AG04449 (cell line): Measurements from ENCODE around the gene ZNF792.

Experiments used
- CTCF ChIA-PET: fragments of 350-600 bp; formaldehyde crosslinking; extraction: SDS; loops from one replicate; lab custom pipeline; 2021; ENCODE audit warnings: antibody characterized with exemption; lab: Yijun Ruan, JAX
- POLR2A ChIA-PET: fragments of 400-600, 350-600 bp; formaldehyde crosslinking; extraction: SDS; loops from one replicate; lab custom pipeline; 2020; ENCODE audit warnings: antibody characterized with exemption, inconsistent platforms; lab: Yijun Ruan, JAX
- DNase-seq: peaks from one replicate; pipeline ENCODE4 v3.0.0-alpha.2; 2010; ENCODE audit warnings: low read depth, low spot score
- H3K4me3 ChIP-seq: 2 replicates; pipeline ENCODE4 v1.5.1; 2011; ENCODE audit warnings: low read depth, mild to moderate bottlenecking, control low read depth, low read length
- TF ChIP-seq, protein P1 (sequence below): IDR thresholded peaks from one replicate; pipeline ENCODE4 v1.5.1; 2011; ENCODE audit warnings: mild to moderate bottlenecking, moderate library complexity, low read length, control low read depth, inconsistent platforms; ENCODE audit not compliant: insufficient read depth; ENCODE audit errors: missing control alignments

ZNF792 gene

DNA sequence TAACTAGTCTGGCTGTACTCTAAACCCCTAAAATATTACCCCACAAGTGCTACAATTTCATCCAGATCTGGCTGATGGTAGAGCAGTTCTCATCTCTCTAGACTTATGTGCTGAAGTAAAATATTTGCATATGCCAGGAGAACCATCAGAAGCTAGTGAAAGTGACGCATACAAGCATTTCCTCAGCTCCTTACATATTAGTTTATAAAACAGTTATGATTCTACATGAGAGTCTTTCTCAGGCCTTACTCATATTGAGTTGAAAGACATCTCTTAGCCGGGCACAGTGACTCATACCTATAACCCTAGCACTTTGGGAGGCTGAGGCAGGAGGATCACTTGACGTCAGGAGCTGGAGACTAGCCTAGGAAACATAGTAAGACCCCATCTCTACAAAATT lies 53.3 kb downstream of the ZNF792 start:
- DNase-seq: no peak
- no peak overlapping the region for H3K4me3 ChIP-seq
- TF ChIP-seq, protein P1, sequence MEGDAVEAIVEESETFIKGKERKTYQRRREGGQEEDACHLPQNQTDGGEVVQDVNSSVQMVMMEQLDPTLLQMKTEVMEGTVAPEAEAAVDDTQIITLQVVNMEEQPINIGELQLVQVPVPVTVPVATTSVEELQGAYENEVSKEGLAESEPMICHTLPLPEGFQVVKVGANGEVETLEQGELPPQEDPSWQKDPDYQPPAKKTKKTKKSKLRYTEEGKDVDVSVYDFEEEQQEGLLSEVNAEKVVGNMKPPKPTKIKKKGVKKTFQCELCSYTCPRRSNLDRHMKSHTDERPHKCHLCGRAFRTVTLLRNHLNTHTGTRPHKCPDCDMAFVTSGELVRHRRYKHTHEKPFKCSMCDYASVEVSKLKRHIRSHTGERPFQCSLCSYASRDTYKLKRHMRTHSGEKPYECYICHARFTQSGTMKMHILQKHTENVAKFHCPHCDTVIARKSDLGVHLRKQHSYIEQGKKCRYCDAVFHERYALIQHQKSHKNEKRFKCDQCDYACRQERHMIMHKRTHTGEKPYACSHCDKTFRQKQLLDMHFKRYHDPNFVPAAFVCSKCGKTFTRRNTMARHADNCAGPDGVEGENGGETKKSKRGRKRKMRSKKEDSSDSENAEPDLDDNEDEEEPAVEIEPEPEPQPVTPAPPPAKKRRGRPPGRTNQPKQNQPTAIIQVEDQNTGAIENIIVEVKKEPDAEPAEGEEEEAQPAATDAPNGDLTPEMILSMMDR: no peak
- ChIA-PET POLR2A (no interaction called here), CTCF (no interaction called here)
